Natural killer cell (primary cell): ENCODE results near the gene NDUFA5. TPM values are rescaled to one million over a fixed set of nuclear protein-coding genes. Genes with fewer than 3 reads are reported as not detected.
A peak's percentile ranks its signal among the peaks of the same experiment; 100 is the strongest.

Source experiments
- ATAC-seq, 3 donors: fragments of 150-1000 bp in 2 of 3; fragments of 200-7000 bp in 1 of 3; cut with Tn5 transposase; 1 replicate in 1 of 3; 2 replicates in 2 of 3; pipeline ENCODE4 v1.10.0; 2021; ENCODE audit warnings: mild to moderate bottlenecking in 2 of 3, moderate library complexity in 2 of 3
- DNase-seq, 2 donors: peaks; one replicate each; pipeline versions ENCODE4 v3.0.0 to v3.0.0-alpha.2; 2013 to 2021; ENCODE audit warnings: mixed read lengths in 1 of 2
- H3K27ac ChIP-seq: one replicate; pipeline ENCODE4 v1.5.1; 2013; ENCODE audit warnings: mild to moderate bottlenecking, low read length
- H3K27me3 ChIP-seq: one replicate; pipeline ENCODE4 v1.6.1; 2013; ENCODE audit warnings: low read length; ENCODE audit not compliant: control insufficient read depth, insufficient read depth
- H3K36me3 ChIP-seq: one replicate; pipeline ENCODE4 v1.6.1; 2013; ENCODE audit warnings: low read length; ENCODE audit not compliant: control insufficient read depth, insufficient read depth
- H3K4me1 ChIP-seq: one replicate; pipeline ENCODE4 v1.6.1; 2013; ENCODE audit warnings: low read length; ENCODE audit not compliant: control insufficient read depth, insufficient read depth
- H3K4me3 ChIP-seq: one replicate; pipeline ENCODE4 v1.5.1; 2013; ENCODE audit warnings: low read length
- H3K9me3 ChIP-seq: one replicate; pipeline ENCODE4 v1.6.1; 2013; ENCODE audit warnings: low read length; ENCODE audit not compliant: control insufficient read depth, insufficient read depth
- H3K27ac Mint-ChIP-seq, 2 donors: one replicate each; pipeline ENCODE4 v1.8.0; 2022; ENCODE audit warnings: mild to moderate bottlenecking in 2 of 2, mixed read lengths in 2 of 2, moderate library complexity in 1 of 2
- H3K27me3 Mint-ChIP-seq, 2 donors: one replicate each; pipeline ENCODE4 v1.8.0; 2022; ENCODE audit warnings: low read depth in 2 of 2, mixed read lengths in 2 of 2
- H3K36me3 Mint-ChIP-seq: one replicate; pipeline ENCODE4 v1.8.0; 2022; ENCODE audit warnings: mixed read lengths
- H3K4me1 Mint-ChIP-seq, 2 donors: one replicate each; pipeline ENCODE4 v1.8.0; 2022; ENCODE audit warnings: mixed read lengths in 2 of 2
- H3K4me3 Mint-ChIP-seq: one replicate; pipeline ENCODE4 v1.8.0; 2022; ENCODE audit warnings: mild to moderate bottlenecking, moderate library complexity, mixed read lengths
- H3K9me3 Mint-ChIP-seq, 2 donors: one replicate each; pipeline ENCODE4 v1.8.0; 2022; ENCODE audit warnings: mixed read lengths in 2 of 2
- WGBS: methylation state at CpG from one replicate; pipeline ENCODE4 v1.1.7; 2013; ENCODE audit warnings: missing lambda C conversion rate; ENCODE audit not compliant: insufficient coverage; 5-methylcytosine and 5-hydroxymethylcytosine counted together
- intact Hi-C: fragments of 100-400 bp; cut with micrococcal nuclease; formaldehyde crosslinking; loops from one replicate; pipeline ENCODE4 v1.14.2; 2022
- total RNA-seq, 4 donors: library from RNA; stranded (reverse); fragments of 120-200 nt in 1 of 4; gene quantifications; one replicate each; pipeline versions ENCODE4 v1.2.3 to v1.2.4, GENCODE V29; 2013 to 2022
- TF ChIP-seq, protein P1 (sequence below): fragments of 200-600 bp; IDR thresholded peaks from one replicate; pipeline ENCODE4 v1.8.0; 2022; ENCODE audit warnings: antibody characterized with exemption

Gene NDUFA5
- total RNA-seq, 3 donors from 2014 or later (not counting 1 experiment from before 2014, with no cell fraction given), result 46.0 to 51.2 (median 50.4) TPM

DNA sequence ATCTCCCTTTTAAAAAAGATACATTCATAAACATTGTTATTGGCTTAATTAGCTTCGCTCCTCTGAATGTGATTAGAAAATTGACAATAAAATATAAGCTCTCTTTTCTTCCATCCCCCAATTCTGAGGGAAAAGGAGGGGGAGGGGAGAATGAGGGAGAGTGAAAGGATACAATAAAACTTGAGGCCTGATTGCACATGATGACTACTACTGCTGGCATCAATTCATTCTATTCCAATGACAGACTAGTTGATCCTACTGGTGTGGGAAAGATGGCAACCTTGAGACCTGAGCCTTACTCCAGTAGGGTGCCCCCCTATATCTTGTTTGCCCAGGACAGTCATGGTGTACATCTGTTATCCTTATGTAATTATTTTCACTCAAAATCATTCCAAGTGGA, 18.7 kb downstream of the NDUFA5 start:
- no peak overlapping the region for H3K27ac Mint-ChIP-seq
- Histone ChIP-seq H3K4me1 (peaks cover 12% of the 10 kb centered on the region), H3K36me3 (peaks cover 13% of the 10 kb centered on the region), H3K27ac (no peak overlapping the region), H3K9me3 (no peaks in the 10 kb centered on the region), H3K27me3 (no peaks in the 10 kb centered on the region), H3K4me3 (no peak overlapping the region)
- DNase-seq (no peak), ATAC-seq (no peak)
- no peak overlapping the region for H3K4me3 Mint-ChIP-seq
- H3K27me3 Mint-ChIP-seq, result no peaks in the 10 kb centered on the region
- intact Hi-C loops, result loop anchor here (5.0 kb wide), 1 partner anchor 208 kb away; the partner anchor contains the start of gene WASL
- H3K9me3 Mint-ChIP-seq, result no peaks in the 10 kb centered on the region
- TF ChIP-seq, protein P1, sequence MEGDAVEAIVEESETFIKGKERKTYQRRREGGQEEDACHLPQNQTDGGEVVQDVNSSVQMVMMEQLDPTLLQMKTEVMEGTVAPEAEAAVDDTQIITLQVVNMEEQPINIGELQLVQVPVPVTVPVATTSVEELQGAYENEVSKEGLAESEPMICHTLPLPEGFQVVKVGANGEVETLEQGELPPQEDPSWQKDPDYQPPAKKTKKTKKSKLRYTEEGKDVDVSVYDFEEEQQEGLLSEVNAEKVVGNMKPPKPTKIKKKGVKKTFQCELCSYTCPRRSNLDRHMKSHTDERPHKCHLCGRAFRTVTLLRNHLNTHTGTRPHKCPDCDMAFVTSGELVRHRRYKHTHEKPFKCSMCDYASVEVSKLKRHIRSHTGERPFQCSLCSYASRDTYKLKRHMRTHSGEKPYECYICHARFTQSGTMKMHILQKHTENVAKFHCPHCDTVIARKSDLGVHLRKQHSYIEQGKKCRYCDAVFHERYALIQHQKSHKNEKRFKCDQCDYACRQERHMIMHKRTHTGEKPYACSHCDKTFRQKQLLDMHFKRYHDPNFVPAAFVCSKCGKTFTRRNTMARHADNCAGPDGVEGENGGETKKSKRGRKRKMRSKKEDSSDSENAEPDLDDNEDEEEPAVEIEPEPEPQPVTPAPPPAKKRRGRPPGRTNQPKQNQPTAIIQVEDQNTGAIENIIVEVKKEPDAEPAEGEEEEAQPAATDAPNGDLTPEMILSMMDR, result no peak
- H3K4me1 Mint-ChIP-seq, result peaks cover 5 to 9% of the 10 kb centered on the region in 2 donors
- no peaks in the 10 kb centered on the region for H3K36me3 Mint-ChIP-seq
- WGBS, result no CpG with 5 or more reads among the region's 1 CpG

DNA sequence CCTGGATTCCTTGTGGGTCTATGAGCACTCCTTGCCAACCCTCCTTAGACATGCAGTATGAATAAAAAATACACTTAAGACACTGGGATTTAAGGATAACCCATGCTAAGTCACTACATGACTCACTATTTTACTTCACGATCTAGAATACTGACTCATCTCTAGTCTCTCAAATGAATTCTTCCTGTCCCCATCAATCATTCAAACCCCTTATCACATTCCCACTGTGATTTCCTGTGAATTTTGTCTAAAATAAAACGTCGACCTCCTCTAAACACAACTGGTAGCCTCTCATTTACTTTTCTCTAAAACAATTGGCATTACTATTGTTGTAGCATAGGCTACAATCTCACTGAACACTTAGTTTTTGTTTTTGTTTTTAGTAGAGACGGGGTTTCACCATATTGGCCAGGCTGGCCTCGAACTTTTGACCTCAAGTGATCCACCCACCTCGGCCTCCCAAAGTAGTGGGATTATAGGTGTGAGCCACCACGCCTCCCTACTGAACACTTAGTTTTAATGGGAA, 19.4 kb downstream of the NDUFA5 start:
- peaks cover 9% of the 10 kb centered on the region for H3K36me3 ChIP-seq
- no peak overlapping the region for H3K4me3 Mint-ChIP-seq
- no peak overlapping the region for H3K27ac ChIP-seq
- no peaks in the 10 kb centered on the region for H3K27me3 Mint-ChIP-seq
- H3K27me3 ChIP-seq, result no peaks in the 10 kb centered on the region
- no peaks in the 10 kb centered on the region for H3K9me3 ChIP-seq
- WGBS, result 47% methylated on average over 6 of the region's 7 CpGs
- H3K9me3 Mint-ChIP-seq, result no peaks in the 10 kb centered on the region
- no peak for ATAC-seq
- no peak overlapping the region for H3K27ac Mint-ChIP-seq
- peaks cover 11 to 15% of the 10 kb centered on the region in 2 donors for H3K4me1 Mint-ChIP-seq
- H3K4me1 ChIP-seq, result peaks cover 13% of the 10 kb centered on the region
- H3K4me3 ChIP-seq, result no peak overlapping the region
- intact Hi-C loops, result loop anchor here (5.0 kb wide), 1 partner anchor 209 kb away; the partner anchor contains the start of gene WASL
- no peak for DNase-seq
- no peaks in the 10 kb centered on the region for H3K36me3 Mint-ChIP-seq
- TF ChIP-seq, protein P1, result no peak

DNA sequence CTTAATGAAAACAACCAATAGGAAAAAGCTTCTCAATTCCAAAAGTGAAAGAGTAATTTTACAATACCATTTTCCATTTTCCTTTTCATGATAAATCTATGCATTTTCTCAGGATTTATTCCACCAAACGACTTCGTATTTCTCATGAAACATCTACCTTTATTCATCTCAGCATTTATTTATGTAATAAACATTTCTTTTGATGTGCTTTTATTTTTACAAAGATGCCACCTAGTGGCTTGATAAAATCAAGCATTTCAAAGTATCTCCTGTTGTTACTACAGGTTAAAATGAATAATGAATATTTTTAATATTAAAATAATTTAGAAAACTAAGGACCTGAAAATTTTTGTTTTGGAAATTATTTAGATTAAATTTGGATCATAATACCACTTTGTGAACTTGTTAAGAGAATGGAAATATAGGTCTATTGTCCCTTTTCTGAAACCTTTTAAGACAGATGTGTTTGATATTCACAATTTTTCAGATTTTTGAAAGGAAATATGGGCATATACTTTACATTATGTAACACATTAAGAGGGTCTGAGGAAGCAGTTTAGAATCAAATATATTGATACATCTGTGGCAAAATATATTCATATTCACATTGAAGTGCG, 20.5 kb downstream of the NDUFA5 start:
- no CpG with 5 or more reads among the region's 3 CpGs for WGBS
- Histone ChIP-seq H3K9me3 (no peaks in the 10 kb centered on the region), H3K27ac (no peak overlapping the region), H3K36me3 (peaks cover 4% of the 10 kb centered on the region), H3K4me1 (peaks cover 18% of the 10 kb centered on the region), H3K27me3 (no peaks in the 10 kb centered on the region), H3K4me3 (no peak overlapping the region)
- ATAC-seq (no peak), DNase-seq (peak in 1 of 2 donors; percentile 46)
- peak overlapping the region in 1 of 2 donors; percentile 53 for H3K27ac Mint-ChIP-seq
- intact Hi-C loops, result loop anchor here (1.0 to 5.0 kb wide), 2 partner anchors 43 to 210 kb away; partner anchors contain the start of gene WASL
- H3K9me3 Mint-ChIP-seq, result no peaks in the 10 kb centered on the region
- H3K27me3 Mint-ChIP-seq, result peaks cover 3% of the 10 kb centered on the region in 2 donors
- no peaks in the 10 kb centered on the region for H3K36me3 Mint-ChIP-seq
- H3K4me3 Mint-ChIP-seq, result peak overlapping the region; percentile 28
- TF ChIP-seq, protein P1, result peak; percentile 76
- peaks cover 17 to 24% of the 10 kb centered on the region in 2 donors for H3K4me1 Mint-ChIP-seq
